ENCODE measurements around the gene PFKFB1. TPM values are rescaled to one million over a fixed set of nuclear protein-coding genes. Genes with fewer than 3 reads are reported as not detected.

The PFKFB1 gene
- 0.49 TPM for polyA plus RNA-seq (2013, experiment 1 of 2)
- 0.33 TPM for polyA plus RNA-seq (2013, experiment 2 of 2)

DNA sequence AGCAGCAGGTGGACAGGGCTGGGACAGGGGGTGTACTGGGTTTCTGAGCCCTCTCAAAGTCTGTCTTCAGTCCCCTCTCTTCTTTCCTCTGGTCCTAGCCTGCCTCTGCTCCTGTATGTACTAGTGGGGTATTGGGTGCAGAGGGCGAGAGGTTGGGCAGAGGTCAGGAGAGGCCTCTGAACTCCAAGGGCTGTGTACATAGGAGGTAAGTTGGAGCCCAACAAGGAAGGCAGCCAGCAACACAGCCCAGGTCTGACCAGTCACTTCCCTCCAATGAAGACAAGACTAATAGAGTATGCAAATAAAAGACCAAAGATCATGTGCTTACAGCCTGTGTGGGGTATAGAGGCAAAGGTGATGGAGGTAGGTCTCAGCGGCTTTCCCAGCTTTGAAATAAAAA is at the start of gene PFKFB1:
Gene PFKFB1 (minus strand): TSS at position 90 of the 400 bp plus-strand sequence. CDS start 181 bp downstream, outside the sequence.
- no CpG with 5 or more reads among the region's 2 CpGs for WGBS, 2 donors (ENCODE audit: extremely low coverage in 2 of 2, insufficient read length in 2 of 2, insufficient replicate concordance in 1 of 2)
- no peak within 1 kb of the TSS for H3K4me3 ChIP-seq (ENCODE audit: low read length in 2 of 2)

DNA sequence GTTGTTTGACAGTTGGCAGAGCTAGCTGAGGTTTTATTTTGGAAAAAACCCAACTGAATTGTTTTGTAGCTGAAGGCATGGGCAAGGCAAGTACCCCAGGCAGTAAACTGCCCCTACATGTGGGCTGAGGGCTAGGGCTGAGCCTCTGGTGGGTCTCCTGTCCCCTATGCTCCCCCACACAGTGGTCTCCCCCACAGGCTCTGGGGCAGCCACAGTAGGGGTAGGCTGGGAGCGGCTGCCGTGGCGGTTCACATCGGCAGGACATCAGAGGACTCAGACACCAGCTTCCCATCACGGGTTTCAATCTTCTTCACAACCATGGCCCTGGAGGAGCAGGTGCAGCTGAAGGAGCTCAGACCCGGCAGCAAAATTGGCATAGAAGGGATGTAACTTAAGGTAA is 47.5 kb upstream of the PFKFB1 start:
- H2AK5ac ChIP-seq (ENCODE audit: low read depth, low read length) = no peak overlapping the region
- no peak overlapping the region for H3K27ac ChIP-seq (replicated peaks; ENCODE audit: low read length)
- H4K91ac ChIP-seq (ENCODE audit: low read depth, low read length, poor library complexity) = no peak overlapping the region
- no peak overlapping the region for H2BK15ac ChIP-seq (ENCODE audit: low read length)
- H2AFZ ChIP-seq (ENCODE audit: low read length) = no peak overlapping the region
- DNase-seq (ENCODE audit: low spot score) = no peak
- no peaks in the 10 kb centered on the region for H3K79me1 ChIP-seq (ENCODE audit: low read depth, low read length)
- no peak overlapping the region for H3K14ac ChIP-seq (ENCODE audit: low read length)
- H3K4me2 ChIP-seq (ENCODE audit: insufficient read depth, low read length, poor library complexity, severe bottlenecking) = no peak overlapping the region
- no peaks in the 10 kb centered on the region for H3K27me3 ChIP-seq (ENCODE audit: control insufficient read depth in 3 of 3, insufficient read depth in 3 of 3, low read depth in 1 of 3, low read length in 3 of 3)
- H4K8ac ChIP-seq (ENCODE audit: low read depth, low read length) = no peak overlapping the region
- H3K4me1 ChIP-seq (ENCODE audit: control insufficient read depth in 2 of 2, insufficient read depth in 1 of 2, low read depth in 1 of 2, low read length in 2 of 2) = no peaks in the 10 kb centered on the region
- H3K23ac ChIP-seq (ENCODE audit: low read depth, low read length, poor library complexity) = no peak overlapping the region
- H3K9me3 ChIP-seq (replicated peaks in 1 of 2; ENCODE audit: control insufficient read depth in 2 of 2, insufficient read depth in 1 of 2, low read depth in 1 of 2, low read length in 2 of 2) = no peaks in the 10 kb centered on the region
- no peak overlapping the region for H3K4ac ChIP-seq (ENCODE audit: low read length)
- H3K4me3 ChIP-seq (ENCODE audit: low read length in 2 of 2) = no peak overlapping the region
- H3K36me3 ChIP-seq (replicated peaks in 1 of 2; ENCODE audit: control insufficient read depth in 2 of 2, insufficient read depth in 2 of 2, low read length in 2 of 2) = no peaks in the 10 kb centered on the region
- H2BK120ac ChIP-seq (ENCODE audit: low read depth, low read length) = no peak overlapping the region
- no CpG with 5 or more reads among the region's 6 CpGs for WGBS, 2 donors (ENCODE audit: extremely low coverage in 2 of 2, insufficient read length in 2 of 2, insufficient replicate concordance in 1 of 2)
- no peak overlapping the region for H2BK5ac ChIP-seq (ENCODE audit: low read length)
- no peak overlapping the region for H3K18ac ChIP-seq (ENCODE audit: low read length)
- no peak overlapping the region for H3K9ac ChIP-seq (ENCODE audit: low read depth, low read length, poor library complexity)
- no peak overlapping the region for H2BK12ac ChIP-seq (ENCODE audit: low read length)

More for the DNA sequence above, at the start of gene PFKFB1:
- Histone ChIP-seq H3K9ac (ENCODE audit: low read depth, low read length, poor library complexity) (no peak within 1 kb of the TSS), H3K79me1 (ENCODE audit: low read depth, low read length) (no peaks in the 10 kb centered on the region), H3K23ac (ENCODE audit: low read depth, low read length, poor library complexity) (no peak within 1 kb of the TSS), H2BK120ac (ENCODE audit: low read depth, low read length) (no peak within 1 kb of the TSS), H3K9me3 (replicated peaks in 1 of 2; ENCODE audit: control insufficient read depth in 2 of 2, insufficient read depth in 1 of 2, low read depth in 1 of 2, low read length in 2 of 2) (no peaks in the 10 kb centered on the region), H2AK5ac (ENCODE audit: low read depth, low read length) (no peak within 1 kb of the TSS), H3K36me3 (replicated peaks in 1 of 2; ENCODE audit: control insufficient read depth in 2 of 2, insufficient read depth in 2 of 2, low read length in 2 of 2) (no peaks in the 10 kb centered on the region), H2BK5ac (ENCODE audit: low read length) (no peak within 1 kb of the TSS), H3K4me1 (ENCODE audit: control insufficient read depth in 2 of 2, insufficient read depth in 1 of 2, low read depth in 1 of 2, low read length in 2 of 2) (no peaks in the 10 kb centered on the region), H4K8ac (ENCODE audit: low read depth, low read length) (no peak within 1 kb of the TSS), H3K4ac (ENCODE audit: low read length) (no peak within 1 kb of the TSS), H2BK15ac (ENCODE audit: low read length) (no peak within 1 kb of the TSS), H2AFZ (ENCODE audit: low read length) (no peak within 1 kb of the TSS), H4K91ac (ENCODE audit: low read depth, low read length, poor library complexity) (no peak within 1 kb of the TSS), H2BK12ac (ENCODE audit: low read length) (no peak within 1 kb of the TSS), H3K27me3 (ENCODE audit: control insufficient read depth in 3 of 3, insufficient read depth in 3 of 3, low read depth in 1 of 3, low read length in 3 of 3) (no peaks in the 10 kb centered on the region), H3K27ac (replicated peaks; ENCODE audit: low read length) (no peak within 1 kb of the TSS), H3K14ac (ENCODE audit: low read length) (no peak within 1 kb of the TSS), H3K18ac (ENCODE audit: low read length) (no peak within 1 kb of the TSS), H3K4me2 (ENCODE audit: insufficient read depth, low read length, poor library complexity, severe bottlenecking) (peak within 1 kb of the TSS; percentile 2)
- no peak for DNase-seq (ENCODE audit: low spot score)

DNA sequence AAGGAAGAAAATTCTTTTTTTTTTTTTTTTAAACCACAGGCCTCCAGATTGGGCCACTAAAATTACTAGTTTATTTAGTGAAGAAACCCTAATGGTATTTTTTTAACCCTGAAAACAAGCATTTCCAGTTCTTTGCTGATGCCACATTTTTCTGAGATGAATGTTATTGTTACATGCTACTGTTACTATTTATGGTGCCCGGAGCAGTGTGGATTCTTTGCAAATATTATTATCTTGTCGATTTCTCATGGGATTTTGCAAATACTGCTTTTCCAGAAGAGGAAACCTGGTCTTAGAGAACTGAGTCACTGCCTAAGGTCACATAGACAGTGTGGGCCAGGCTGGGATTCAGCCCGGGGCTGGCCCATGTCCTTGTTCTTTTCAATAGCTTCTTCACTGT is 45.5 kb upstream of the PFKFB1 start:
- H2BK5ac ChIP-seq (ENCODE audit: low read length) = no peak overlapping the region
- no peaks in the 10 kb centered on the region for H3K4me1 ChIP-seq (ENCODE audit: control insufficient read depth in 2 of 2, insufficient read depth in 1 of 2, low read depth in 1 of 2, low read length in 2 of 2)
- H3K27ac ChIP-seq (replicated peaks; ENCODE audit: low read length) = no peak overlapping the region
- H3K9ac ChIP-seq (ENCODE audit: low read depth, low read length, poor library complexity) = no peak overlapping the region
- no peak overlapping the region for H2AK5ac ChIP-seq (ENCODE audit: low read depth, low read length)
- H3K27me3 ChIP-seq (ENCODE audit: control insufficient read depth in 3 of 3, insufficient read depth in 3 of 3, low read depth in 1 of 3, low read length in 3 of 3) = no peaks in the 10 kb centered on the region
- H3K4me3 ChIP-seq (ENCODE audit: low read length in 2 of 2) = no peak overlapping the region
- no peak overlapping the region for H2BK120ac ChIP-seq (ENCODE audit: low read depth, low read length)
- H2AFZ ChIP-seq (ENCODE audit: low read length) = no peak overlapping the region
- no peak overlapping the region for H3K23ac ChIP-seq (ENCODE audit: low read depth, low read length, poor library complexity)
- H2BK12ac ChIP-seq (ENCODE audit: low read length) = no peak overlapping the region
- no peak overlapping the region for H3K18ac ChIP-seq (ENCODE audit: low read length)
- no peak overlapping the region for H3K4ac ChIP-seq (ENCODE audit: low read length)
- no peaks in the 10 kb centered on the region for H3K36me3 ChIP-seq (replicated peaks in 1 of 2; ENCODE audit: control insufficient read depth in 2 of 2, insufficient read depth in 2 of 2, low read length in 2 of 2)
- no peak overlapping the region for H3K14ac ChIP-seq (ENCODE audit: low read length)
- H3K9me3 ChIP-seq (replicated peaks in 1 of 2; ENCODE audit: control insufficient read depth in 2 of 2, insufficient read depth in 1 of 2, low read depth in 1 of 2, low read length in 2 of 2) = no peaks in the 10 kb centered on the region
- no peak overlapping the region for H4K91ac ChIP-seq (ENCODE audit: low read depth, low read length, poor library complexity)
- no peaks in the 10 kb centered on the region for H3K79me1 ChIP-seq (ENCODE audit: low read depth, low read length)
- no CpG with 5 or more reads among the region's 3 CpGs for WGBS, 2 donors (ENCODE audit: extremely low coverage in 2 of 2, insufficient read length in 2 of 2, insufficient replicate concordance in 1 of 2)
- H4K8ac ChIP-seq (ENCODE audit: low read depth, low read length) = no peak overlapping the region
- no peak for DNase-seq (ENCODE audit: low spot score)
- H3K4me2 ChIP-seq (ENCODE audit: insufficient read depth, low read length, poor library complexity, severe bottlenecking) = no peak overlapping the region
- H2BK15ac ChIP-seq (ENCODE audit: low read length) = no peak overlapping the region

DNA sequence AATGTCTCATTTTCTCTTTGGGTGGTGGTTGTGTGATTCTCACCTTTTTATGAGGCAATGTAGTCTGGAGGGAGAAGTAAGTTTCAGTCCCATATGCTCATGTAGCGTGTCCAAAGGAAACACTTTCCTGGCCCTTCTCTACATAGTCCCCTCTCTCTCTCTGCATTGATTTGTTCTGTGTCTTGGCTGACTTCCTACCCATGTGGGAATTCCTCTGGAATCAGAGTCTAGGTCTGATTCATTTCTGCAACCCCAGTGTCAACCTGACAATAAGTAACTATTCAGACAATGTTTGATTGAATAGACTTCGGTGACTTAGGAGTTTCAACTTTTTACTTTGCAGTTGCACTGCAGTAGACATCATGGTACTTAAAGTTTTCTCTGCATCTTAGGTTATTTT is 39.4 kb upstream of the PFKFB1 start:
- no peak overlapping the region for H3K14ac ChIP-seq (ENCODE audit: low read length)
- no peak overlapping the region for H3K27ac ChIP-seq (replicated peaks; ENCODE audit: low read length)
- no CpG with 5 or more reads among the region's 2 CpGs for WGBS, 2 donors (ENCODE audit: extremely low coverage in 2 of 2, insufficient read length in 2 of 2, insufficient replicate concordance in 1 of 2)
- no peak overlapping the region for H2AFZ ChIP-seq (ENCODE audit: low read length)
- H2BK120ac ChIP-seq (ENCODE audit: low read depth, low read length) = no peak overlapping the region
- DNase-seq (ENCODE audit: low spot score) = no peak
- H2BK5ac ChIP-seq (ENCODE audit: low read length) = no peak overlapping the region
- no peaks in the 10 kb centered on the region for H3K79me1 ChIP-seq (ENCODE audit: low read depth, low read length)
- H4K8ac ChIP-seq (ENCODE audit: low read depth, low read length) = no peak overlapping the region
- no peak overlapping the region for H2BK12ac ChIP-seq (ENCODE audit: low read length)
- H3K9ac ChIP-seq (ENCODE audit: low read depth, low read length, poor library complexity) = no peak overlapping the region
- no peak overlapping the region for H4K91ac ChIP-seq (ENCODE audit: low read depth, low read length, poor library complexity)
- no peaks in the 10 kb centered on the region for H3K9me3 ChIP-seq (replicated peaks in 1 of 2; ENCODE audit: control insufficient read depth in 2 of 2, insufficient read depth in 1 of 2, low read depth in 1 of 2, low read length in 2 of 2)
- no peak overlapping the region for H3K4ac ChIP-seq (ENCODE audit: low read length)
- no peaks in the 10 kb centered on the region for H3K36me3 ChIP-seq (replicated peaks in 1 of 2; ENCODE audit: control insufficient read depth in 2 of 2, insufficient read depth in 2 of 2, low read length in 2 of 2)
- no peaks in the 10 kb centered on the region for H3K4me1 ChIP-seq (ENCODE audit: control insufficient read depth in 2 of 2, insufficient read depth in 1 of 2, low read depth in 1 of 2, low read length in 2 of 2)
- no peak overlapping the region for H2AK5ac ChIP-seq (ENCODE audit: low read depth, low read length)
- H3K18ac ChIP-seq (ENCODE audit: low read length) = no peak overlapping the region
- H3K23ac ChIP-seq (ENCODE audit: low read depth, low read length, poor library complexity) = no peak overlapping the region
- no peak overlapping the region for H2BK15ac ChIP-seq (ENCODE audit: low read length)
- no peak overlapping the region for H3K4me3 ChIP-seq (ENCODE audit: low read length in 2 of 2)
- no peak overlapping the region for H3K4me2 ChIP-seq (ENCODE audit: insufficient read depth, low read length, poor library complexity, severe bottlenecking)
- no peaks in the 10 kb centered on the region for H3K27me3 ChIP-seq (ENCODE audit: control insufficient read depth in 3 of 3, insufficient read depth in 3 of 3, low read depth in 1 of 3, low read length in 3 of 3)

All from neuronal stem cell (in vitro differentiated cells).